Stimulated activated CD4-positive, alpha-beta T cell treated with anti-CD3 and anti-CD28 coated beads, Interleukin-2, amount 100 ng/mL, for 4 hours (primary cell): Measurements from ENCODE around the gene PDGFD.

Experiments used
- DNase-seq: peaks from one replicate; pipeline ENCODE4 v3.0.0-alpha.2; 2020; ENCODE audit warnings: low read depth

PDGFD gene

DNA sequence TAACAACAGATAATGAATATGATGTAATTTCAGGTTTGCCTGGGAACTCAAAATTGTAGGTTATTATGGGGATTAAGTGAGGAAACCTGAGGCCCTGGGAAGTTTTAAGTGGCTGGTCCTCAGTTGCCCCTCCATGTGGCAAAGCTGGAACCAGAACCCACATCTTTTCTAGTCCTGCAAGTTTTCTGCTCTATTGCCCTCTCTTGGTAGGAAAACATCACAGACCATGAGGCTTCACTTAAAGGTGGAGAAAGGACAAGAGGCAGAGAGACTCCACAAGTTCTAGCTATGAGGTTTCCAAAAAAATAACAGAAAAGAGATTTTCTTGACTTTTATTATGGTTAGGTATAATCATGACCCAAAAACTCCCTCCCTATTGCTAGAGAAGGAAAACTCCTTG lies 243.0 kb downstream of the PDGFD start:
- DNase-seq = no peak

GRCh38 chr11:103920449-103920848 lies 243.5 kb downstream of the PDGFD start:
- no peak for DNase-seq

- no peak for DNase-seq
Observed at GRCh38 chr11:103910721-103911120, 253.2 kb downstream of the PDGFD start.

GRCh38 chr11:103907548-103908455 lies 256.1 kb downstream of the PDGFD start:
- no peak for DNase-seq

GRCh38 chr11:103907136-103907535 lies 256.8 kb downstream of the PDGFD start:
- DNase-seq = no peak

DNA sequence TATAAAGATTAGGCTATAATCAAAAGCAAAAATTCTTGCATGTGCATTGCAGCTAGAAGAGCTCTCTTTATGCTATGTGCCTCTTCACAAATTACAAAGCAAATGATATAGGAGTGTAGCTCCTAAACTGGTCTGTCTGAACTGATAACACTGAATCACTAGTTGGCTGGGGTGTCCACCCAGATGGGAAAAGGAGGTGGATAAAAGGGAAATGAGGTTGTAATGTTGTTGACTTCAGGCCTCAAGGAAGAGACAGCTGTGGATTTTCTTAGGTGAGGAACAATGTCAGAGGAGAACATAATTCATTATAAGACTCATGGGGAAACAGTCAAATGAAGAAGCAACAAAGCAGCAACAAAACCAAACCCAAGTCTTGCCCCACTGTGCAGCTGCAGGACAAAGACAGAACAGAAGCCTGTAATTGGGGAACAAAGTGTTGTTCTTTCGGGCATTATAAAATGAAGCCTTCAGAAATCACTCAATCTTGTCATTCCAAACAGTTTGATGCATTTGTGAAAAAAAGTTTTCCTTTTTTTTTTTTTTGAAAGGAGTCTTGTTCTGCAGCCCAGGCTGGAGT lies 257.6 kb downstream of the PDGFD start:
- DNase-seq = no peak

- no peak for DNase-seq
Observed at GRCh38 chr11:103904324-103904667, 259.7 kb downstream of the PDGFD start.

DNA sequence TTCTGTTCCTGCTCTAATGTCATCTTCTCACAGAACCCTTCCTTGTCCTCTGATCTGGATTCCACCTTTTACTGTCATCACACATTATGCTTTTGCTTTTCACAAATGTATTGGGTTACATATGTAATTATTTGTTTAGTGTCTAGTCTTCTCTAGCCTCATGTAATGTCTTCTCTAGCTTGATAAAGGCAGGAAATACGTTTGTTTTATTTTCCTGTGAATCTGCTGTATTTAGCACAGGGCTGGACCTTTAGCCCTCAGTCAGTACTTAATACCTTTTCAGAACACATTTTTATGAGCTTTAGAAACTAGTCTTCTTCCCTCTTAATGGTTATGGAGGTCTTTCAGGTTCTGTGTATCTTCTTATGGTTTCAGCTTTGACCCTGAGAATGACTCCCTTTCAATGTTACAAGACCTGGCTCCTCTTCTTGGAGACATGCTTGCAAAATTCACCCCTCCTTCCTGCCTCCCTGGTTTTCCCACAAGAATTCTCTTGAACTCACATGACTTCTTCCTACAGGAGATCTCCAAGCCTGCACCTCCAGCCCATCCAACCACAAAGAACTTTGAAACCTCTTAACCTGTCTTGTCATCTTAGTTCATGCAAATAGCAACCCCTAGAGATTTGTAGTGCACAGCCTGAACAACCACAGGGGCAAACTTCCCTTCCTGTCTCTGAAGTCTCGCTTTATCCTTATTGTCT lies 260.2 kb downstream of the PDGFD start:
- DNase-seq = no peak

- DNase-seq = no peak
Observed at GRCh38 chr11:103902994-103903393, 261.0 kb downstream of the PDGFD start.

GRCh38 chr11:103901656-103902055 lies 262.3 kb downstream of the PDGFD start:
- no peak for DNase-seq

- no peak for DNase-seq
Observed at GRCh38 chr11:103898577-103899336, 265.2 kb downstream of the PDGFD start.

GRCh38 chr11:103898065-103898464 lies 265.9 kb downstream of the PDGFD start:
- DNase-seq = no peak

- DNase-seq = no peak
Observed at GRCh38 chr11:103897160-103897936, 266.6 kb downstream of the PDGFD start.

DNA sequence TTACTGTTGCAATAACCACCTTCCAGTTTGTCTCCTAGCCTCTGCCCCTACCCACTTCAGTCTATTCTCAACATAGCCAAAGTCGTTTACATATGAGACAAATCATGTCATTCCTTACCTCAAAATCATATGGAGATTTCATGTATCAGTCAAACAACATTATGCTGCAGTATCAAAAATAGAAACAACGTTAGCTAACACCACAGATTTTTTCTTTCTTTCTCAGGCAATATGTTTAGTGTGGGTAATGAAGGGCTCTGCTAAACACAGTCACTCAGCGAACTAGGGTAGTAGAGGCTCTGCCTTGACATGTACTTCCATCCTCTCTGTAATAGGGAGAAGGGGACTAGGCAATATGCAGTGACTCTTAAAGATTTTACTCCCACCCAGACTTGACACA lies 268.8 kb downstream of the PDGFD start:
- DNase-seq = no peak

DNA sequence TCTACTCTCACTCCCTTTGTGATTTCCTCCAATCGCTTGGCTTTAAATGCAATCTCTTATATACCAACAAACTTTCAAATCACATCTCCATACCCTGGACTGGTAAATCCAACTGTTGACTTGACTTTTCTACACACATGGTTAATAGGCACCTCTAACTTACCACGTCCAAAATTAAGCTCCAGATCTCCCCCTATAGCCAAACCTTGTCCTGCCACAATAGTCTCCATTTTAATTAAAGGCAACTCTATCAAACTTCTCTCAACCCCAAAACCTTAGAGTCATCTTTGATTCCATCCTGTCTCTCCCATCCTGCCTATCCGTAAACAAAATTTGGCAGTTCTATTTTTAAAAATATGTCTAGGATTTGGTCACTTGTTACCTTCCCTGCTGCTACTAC lies 269.3 kb downstream of the PDGFD start:
- DNase-seq = no peak

GRCh38 chr11:103894034-103894433 lies 269.9 kb downstream of the PDGFD start:
- no peak for DNase-seq

DNA sequence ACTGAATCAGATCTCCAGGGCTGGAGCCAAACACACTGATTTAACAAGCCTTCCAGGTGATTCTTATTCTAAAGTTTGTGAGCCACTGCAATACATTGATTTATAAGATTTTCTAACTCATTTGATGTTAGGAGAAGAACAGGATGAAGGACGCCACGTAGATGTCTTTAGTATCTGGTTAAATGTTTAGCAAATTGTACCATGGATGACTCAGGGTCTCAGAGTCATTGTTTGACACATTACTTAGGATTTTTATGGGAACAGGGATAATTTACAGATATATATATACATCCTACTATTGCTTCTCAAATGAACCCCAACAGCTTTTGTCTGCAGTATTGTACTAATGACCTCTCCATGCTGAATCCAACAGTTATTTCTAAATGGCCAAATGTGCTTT lies 270.6 kb downstream of the PDGFD start:
- DNase-seq = no peak

GRCh38 chr11:103892603-103893002 lies 271.3 kb downstream of the PDGFD start:
- no peak for DNase-seq

DNA sequence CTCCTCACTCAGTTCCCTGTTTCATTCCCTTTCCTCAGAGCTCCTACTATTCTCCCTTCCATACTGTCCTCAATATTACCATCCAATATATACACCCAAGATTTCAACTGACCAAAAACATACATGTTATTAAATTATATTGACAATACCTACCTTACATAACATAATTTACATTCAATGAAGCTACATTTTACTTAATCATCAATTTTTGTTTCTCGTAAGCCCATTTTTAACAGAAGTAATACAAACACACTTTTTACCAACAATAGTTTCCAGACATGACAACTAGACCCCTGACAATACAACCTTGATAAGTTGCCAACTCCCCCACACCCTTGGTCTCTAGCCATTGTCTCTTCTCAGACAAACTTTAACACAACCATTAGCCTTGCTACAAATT lies 273.3 kb downstream of the PDGFD start:
- DNase-seq = no peak

- no peak for DNase-seq
Observed at GRCh38 chr11:103889679-103890078, 274.3 kb downstream of the PDGFD start.

DNA sequence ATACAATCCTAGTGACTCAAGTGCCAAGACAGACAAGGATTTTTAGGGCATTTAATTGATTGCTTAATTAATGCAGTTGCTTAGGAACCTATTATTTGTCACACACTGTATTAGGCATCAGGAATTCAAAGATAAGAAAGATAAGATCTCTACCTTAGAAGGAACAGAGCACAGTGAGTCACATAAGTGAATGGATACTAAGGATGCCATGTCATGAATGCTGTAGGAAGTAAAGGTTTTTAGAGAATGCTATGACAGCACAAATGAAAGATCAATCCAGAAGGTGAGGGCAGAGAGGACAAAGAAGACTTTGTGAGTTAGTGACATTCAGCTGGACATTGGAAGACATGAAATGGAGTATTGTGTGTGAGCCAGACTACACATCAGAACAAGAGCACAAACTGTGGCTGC lies 275.4 kb downstream of the PDGFD start:
- DNase-seq = no peak
